ENCODE results near the gene NPW.
A peak's percentile ranks its signal among the peaks of the same experiment; 100 is the strongest.

NPW gene

DNA sequence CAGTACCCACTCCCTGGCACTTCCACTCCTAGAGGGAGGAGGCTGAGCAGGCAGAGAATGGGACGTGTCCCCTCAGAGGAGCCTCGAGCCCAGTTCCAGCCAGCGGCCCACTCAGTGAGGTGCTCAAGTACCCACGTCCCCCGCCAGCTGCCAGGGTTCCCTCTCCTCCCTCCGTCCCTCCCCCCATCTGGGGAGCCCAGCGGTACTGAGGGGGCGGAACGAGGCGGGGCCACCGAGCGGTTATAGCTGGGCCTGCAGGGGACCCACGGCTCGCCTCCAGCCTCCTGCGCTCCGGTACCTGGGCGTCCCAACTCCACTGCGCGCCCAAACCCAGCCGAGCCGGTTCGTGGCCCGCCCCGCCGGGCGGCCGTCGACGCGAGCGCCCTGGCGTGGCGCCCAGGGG is at the start of gene NPW:
NPW (plus strand) TSS at position 268 of the 403 bp plus-strand sequence.
- no peak for DNase-seq (ENCODE audit: low read depth)

DNA sequence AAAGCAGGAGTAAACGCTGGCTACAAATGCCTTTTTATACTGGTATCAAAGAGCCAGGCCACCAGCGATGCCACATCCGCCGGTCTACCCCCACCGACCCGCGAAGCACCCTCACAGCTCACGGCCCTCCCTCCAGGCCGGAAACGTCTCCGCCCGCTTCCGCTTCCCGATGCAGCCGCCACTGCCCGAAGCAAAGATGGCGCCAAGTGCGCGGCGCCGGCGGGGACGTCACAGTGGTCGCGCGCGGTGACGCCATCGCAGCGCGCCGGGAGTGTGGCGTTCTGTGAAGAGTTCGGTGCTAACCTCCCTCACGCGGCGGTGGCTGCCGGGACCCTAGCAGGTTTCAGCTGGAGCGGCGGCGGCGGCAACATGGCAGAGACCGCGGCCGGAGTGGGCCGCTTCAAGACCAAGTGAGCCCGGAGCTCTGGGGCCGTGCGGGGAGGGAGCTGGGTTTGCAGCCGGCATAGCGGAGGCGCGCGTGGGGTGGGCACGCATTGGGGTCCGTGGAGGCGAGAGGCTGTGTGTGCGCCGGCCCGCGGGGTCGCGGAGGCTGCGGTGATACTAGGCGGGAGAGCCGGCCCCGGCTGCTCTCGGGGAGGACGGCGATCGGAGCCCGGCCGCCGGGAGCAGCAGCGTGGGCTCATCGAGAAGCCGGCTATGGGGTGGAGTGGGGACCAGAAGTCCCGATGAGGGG is 47.6 kb upstream of the NPW start, which contains the start of gene TBL3:
TBL3 (plus strand) TSS at position 258 of the 694 bp plus-strand sequence; CDS start at position 370, 112 bp downstream.
- peak; percentile 95 for DNase-seq (ENCODE audit: low read depth)

- DNase-seq (ENCODE audit: low read depth) = peak; percentile 55
Measured at GRCh38 chr16:1972490-1972877, 47.1 kb upstream of the NPW start.

DNA sequence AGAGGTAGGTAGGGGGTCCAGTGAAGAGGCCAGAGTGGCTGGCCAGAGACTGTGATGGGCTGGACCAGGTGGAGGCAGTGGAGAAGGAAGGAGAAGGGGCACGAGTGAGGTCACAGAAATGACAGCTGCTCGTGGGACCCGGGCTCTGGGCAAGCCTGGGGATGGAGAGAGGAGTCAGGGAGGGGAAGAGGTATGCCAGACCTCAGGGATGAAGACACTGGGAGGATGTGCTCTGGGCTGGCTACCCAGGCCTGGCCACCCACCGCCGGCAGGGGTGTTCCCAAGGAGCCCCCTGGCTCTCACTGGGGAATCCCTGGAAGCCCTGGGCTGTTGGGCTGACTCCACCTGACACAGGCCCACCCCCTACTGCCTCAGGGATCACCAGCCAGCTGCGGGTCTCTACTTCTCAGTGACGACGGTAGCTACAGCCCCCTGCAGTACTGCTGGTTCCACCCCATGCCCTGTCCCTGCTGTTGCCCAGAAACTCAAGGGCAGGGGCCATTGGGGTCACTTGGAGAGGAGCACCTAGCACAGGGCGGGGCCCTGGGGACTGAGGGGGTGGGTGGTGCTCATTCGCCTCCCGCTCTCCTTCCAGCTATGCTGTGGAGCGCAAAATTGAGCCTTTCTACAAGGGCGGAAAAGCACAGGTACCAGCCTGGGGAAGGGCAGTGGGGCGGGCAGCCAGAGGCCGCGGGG is 46.0 kb upstream of the NPW start:
- no peak for DNase-seq (ENCODE audit: low read depth)

- no peak for DNase-seq (ENCODE audit: low read depth)
Measured at GRCh38 chr16:1974157-1975070, 45.2 kb upstream of the NPW start.

DNA sequence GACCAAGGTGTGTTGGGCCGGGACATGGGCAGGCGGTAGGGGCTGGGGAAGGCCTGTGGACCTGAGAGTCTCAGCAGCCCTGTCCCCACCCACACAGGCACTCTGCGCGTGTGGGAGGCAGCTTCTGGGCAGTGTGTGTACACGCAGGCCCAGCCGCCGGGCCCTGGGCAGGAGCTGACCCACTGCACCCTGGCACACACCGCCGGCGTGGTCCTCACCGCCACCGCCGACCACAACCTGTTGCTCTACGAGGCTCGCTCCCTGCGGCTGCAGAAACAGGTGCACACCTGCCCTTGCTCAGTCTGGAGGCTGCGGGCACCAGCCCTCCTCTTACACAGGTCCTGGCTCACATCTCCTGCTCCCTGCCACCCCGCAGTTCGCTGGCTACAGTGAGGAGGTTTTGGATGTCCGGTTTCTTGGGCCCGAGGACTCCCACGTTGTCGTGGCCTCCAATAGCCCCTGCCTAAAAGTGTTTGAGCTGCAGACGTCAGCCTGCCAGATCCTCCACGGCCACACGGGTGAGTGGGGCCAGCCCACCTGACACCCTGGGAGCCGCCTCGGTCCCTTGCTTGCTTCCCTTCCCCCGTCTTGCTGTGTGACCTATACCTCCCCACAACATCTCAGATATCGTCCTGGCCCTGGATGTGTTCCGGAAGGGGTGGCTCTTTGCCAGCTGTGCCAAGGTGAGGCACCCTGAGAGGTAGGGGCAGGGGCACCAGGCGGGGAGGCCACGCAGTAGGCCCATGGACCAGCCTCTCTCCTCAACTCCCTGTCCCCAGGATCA is 44.0 kb upstream of the NPW start:
- DNase-seq (ENCODE audit: low read depth) = no peak

- DNase-seq (ENCODE audit: low read depth) = no peak
Measured at GRCh38 chr16:1976216-1976520, 43.4 kb upstream of the NPW start.

GRCh38 chr16:1976951-1977874 is 42.4 kb upstream of the NPW start:
- DNase-seq (ENCODE audit: low read depth) = no peak

GRCh38 chr16:1977875-1978268 is 41.7 kb upstream of the NPW start:
- no peak for DNase-seq (ENCODE audit: low read depth)

GRCh38 chr16:1978476-1979120 is 41.0 kb upstream of the NPW start:
- no peak for DNase-seq (ENCODE audit: low read depth)

- DNase-seq (ENCODE audit: low read depth) = no peak
Measured at GRCh38 chr16:1979271-1980029, 40.1 kb upstream of the NPW start.

GRCh38 chr16:1980030-1980769 is 39.4 kb upstream of the NPW start:
- DNase-seq (ENCODE audit: low read depth) = no peak

GRCh38 chr16:1980770-1981087 is 38.9 kb upstream of the NPW start:
- no peak for DNase-seq (ENCODE audit: low read depth)

DNA sequence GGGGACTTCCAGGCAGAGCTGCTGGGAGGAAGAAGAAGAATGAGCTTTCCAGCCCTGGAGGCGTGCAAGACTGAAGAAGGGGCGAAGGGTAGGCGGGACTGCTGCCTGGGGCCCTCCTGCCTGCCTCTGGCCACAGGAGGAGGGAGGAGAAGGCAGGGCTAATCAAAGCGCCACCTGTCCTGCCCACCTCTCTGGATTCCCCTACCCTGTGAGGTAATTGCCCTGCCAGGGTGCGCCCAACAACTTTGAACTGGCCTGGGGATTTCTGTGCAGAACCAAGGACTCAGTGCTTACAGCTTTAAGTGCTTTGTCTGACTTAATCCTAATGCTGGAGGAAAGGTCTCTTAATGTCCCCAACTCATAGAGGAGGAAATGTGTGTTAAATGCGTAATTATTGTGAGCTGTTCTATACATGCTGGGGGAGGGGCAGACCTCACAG is 38.2 kb upstream of the NPW start, which contains the start of gene NOXO1:
NOXO1 (minus strand) TSS at position 72 of the 439 bp plus-strand sequence. CDS start 290 bp downstream, outside the sequence.
- no peak for DNase-seq (ENCODE audit: low read depth)

DNA sequence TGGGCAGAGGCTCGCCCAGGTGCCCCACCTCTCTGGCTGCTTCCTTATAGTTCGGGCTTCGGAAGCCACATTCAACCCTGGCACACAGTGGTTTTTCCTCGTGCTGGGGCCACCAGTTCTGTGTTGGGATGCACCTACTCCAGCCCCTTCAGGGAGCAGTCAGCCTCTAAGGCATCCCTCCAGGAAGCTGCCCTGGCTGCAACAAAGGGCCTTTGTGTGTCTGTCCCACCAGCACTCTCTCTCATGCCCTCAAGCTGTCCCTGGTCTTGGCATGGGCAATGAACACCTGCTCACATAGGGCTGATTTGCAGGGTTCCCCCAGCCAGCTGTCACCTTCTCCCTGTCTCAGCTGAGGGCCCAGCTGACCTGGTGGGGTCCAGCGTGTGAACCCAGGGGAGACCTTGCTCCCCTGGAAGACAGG is 37.6 kb upstream of the NPW start:
- no peak for DNase-seq (ENCODE audit: low read depth)

GRCh38 chr16:1982991-1983543 is 36.5 kb upstream of the NPW start:
- DNase-seq (ENCODE audit: low read depth) = no peak

DNA sequence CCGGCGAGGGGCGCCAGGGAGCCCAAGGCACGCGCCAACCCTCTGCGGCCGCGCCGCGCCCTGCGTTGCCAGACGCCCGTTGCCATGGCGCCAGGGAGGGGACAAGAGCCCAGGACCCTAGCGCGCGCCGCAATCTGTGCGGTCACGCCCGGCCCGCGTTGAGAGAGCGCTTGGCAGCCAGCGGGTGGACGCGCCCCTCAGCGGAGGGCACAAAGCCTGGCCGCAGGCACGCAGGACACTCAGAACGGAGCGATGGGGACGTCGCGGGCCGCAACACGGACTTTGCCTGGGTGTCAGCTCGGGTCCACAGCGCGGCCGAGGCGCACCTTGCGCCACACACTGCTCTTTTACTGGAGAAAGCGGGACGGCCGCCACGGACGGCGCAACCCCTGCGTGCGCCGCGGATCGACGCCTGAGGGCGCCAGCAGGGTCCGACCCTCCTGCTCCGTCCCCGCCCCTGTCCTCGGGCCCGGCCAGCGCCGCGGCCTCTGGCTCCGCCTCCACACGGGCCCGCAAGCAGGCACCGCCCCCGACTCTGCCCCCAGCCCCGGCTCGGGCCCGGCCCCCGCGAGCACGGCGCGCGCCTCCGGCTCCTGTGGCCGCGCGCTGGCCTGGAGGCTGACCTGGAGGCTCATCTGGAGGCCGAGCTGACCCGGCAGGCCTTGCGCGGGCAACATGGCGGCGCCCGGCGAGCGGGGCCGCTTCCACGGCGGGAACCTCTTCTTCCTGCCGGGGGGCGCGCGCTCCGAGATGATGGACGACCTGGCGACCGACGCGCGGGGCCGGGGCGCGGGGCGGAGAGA is 35.8 kb upstream of the NPW start, which contains the start of gene GFER:
GFER (plus strand) TSS at position 650 of the 803 bp plus-strand sequence; CDS start at position 676, 26 bp downstream.
- DNase-seq (ENCODE audit: low read depth) = peak; percentile 92
